NCI-H2196 (cell line): ENCODE measurements around the gene FASTK.
"Not testable (repeated sequence)": the region's sequence is repeated elsewhere in the genome, so short reads cannot be mapped to it uniquely, and the experiment has no call there.

ENCODE experiments used
- DNase-seq: peaks from one replicate; lab custom pipeline; 2025; ENCODE audit not compliant: unreplicated experiment; lab: John Stamatoyannopoulos, UW

The FASTK gene

GRCh38 chr7:151031011-151031410 is 49.6 kb downstream of the FASTK start:
- no peak for DNase-seq

GRCh38 chr7:151028948-151029501 is 51.6 kb downstream of the FASTK start:
- DNase-seq = no peak

GRCh38 chr7:151028131-151028947 is 52.3 kb downstream of the FASTK start, which contains the start of gene ABCB8:
TSS of gene ABCB8 (plus strand) at chr7:151028450. CDS start at chr7:151028516, 66 bp downstream.
- peak; percentile 99 for DNase-seq

GRCh38 chr7:151027728-151028130 is 52.9 kb downstream of the FASTK start:
- DNase-seq = not testable (repeated sequence)

- not testable (repeated sequence) for DNase-seq
Measured at GRCh38 chr7:151026771-151027727, 53.6 kb downstream of the FASTK start.
